HG02678 (cell line): ENCODE results near the gene POP4.
"Not testable (repeated sequence)": the region's sequence is repeated elsewhere in the genome, so short reads cannot be mapped to it uniquely, and the experiment has no call there.

Experiments used
- ATAC-seq: cut with Tn5 transposase; IDR thresholded peaks from one replicate; pipeline ENCODE4 v1.9.1; 2021; ENCODE audit warnings: mild to moderate bottlenecking, moderate library complexity; ENCODE audit not compliant: unreplicated experiment

POP4 gene, protein sequence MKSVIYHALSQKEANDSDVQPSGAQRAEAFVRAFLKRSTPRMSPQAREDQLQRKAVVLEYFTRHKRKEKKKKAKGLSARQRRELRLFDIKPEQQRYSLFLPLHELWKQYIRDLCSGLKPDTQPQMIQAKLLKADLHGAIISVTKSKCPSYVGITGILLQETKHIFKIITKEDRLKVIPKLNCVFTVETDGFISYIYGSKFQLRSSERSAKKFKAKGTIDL

DNA sequence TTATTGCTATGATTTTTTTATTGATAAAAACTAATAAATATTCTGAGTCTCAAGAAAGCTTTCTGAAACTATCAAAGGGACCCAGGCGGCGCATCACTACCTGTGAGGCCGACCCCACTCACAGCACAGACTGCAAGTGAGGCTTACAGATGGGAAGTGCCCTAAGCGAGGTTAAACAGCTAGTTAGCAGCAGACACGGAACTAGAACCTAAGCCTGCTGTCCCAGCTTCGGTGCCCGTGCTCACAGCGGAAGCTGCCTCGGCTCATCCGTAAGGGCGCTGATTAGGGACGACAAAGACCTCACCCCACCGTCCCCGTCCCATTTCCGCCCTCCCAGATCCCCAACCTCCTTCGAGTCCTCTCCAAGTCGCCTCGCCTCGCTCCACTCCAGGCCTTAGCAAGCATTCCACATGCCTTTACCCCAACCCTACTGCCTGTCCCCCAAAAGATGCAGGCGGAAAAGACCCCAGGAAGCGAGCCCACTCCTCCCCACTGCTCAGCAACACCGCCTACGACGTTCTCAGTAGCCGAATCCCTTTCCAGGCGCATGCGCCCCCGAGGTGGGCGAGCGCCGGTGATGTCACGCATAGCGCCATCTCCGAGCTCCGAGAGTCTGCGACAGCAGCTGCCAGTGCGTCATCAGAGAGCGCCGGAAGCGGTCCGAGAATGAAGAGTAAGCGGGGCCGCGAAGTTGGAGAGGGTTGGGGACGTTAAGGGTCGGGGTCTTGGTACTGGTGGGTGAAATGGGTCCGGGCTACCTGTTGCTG, at the start of gene POP4:
TSS of gene POP4 (plus strand) at position 631 of the 767 bp plus-strand sequence. CDS start at position 667, 36 bp downstream.
- peak; percentile 71 for ATAC-seq

GRCh38 chr19:29559110-29559509, 47.0 kb upstream of the POP4 start:
- not testable (repeated sequence) for ATAC-seq

DNA sequence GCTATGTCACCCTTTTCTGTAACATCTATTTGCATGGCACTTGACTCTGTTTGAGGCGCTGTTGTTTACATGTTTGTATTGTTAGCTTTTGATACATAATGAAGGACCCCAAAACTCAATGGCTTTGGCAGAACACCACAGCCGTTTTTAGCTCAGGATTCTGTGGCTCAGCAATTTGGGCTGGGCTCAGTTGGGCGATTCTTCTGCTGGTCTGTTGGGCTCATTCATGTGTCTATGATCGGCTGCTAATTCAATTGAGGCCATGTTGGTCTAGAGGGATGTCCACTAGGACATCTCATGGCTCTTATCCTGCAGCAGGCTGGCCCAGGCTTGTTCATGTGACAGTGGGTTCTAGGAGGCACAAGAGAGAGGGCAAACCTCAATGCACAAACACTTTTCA, 46.3 kb upstream of the POP4 start:
- no peak for ATAC-seq

- no peak for ATAC-seq
Measured at GRCh38 chr19:29560313-29561075, 45.6 kb upstream of the POP4 start.

DNA sequence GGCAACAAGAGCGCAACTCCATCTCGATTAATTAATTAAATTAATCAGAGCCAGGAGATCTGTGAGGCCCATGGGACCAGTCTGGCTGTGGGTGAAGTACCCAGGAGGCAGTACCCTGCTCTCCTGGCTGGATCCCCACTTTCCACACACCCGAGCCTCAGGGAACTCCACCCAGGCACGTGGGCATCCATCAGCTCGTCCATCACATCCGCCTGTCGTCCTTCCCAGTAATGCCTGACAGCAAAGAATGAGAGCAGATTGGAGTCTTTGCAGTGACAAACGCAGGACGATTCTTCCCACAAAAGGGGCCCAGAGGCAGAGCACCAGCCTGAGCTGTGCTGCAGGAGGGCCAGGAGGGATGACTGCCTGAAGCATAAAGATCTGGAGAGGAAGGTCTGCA, 44.5 kb upstream of the POP4 start:
- no peak for ATAC-seq

DNA sequence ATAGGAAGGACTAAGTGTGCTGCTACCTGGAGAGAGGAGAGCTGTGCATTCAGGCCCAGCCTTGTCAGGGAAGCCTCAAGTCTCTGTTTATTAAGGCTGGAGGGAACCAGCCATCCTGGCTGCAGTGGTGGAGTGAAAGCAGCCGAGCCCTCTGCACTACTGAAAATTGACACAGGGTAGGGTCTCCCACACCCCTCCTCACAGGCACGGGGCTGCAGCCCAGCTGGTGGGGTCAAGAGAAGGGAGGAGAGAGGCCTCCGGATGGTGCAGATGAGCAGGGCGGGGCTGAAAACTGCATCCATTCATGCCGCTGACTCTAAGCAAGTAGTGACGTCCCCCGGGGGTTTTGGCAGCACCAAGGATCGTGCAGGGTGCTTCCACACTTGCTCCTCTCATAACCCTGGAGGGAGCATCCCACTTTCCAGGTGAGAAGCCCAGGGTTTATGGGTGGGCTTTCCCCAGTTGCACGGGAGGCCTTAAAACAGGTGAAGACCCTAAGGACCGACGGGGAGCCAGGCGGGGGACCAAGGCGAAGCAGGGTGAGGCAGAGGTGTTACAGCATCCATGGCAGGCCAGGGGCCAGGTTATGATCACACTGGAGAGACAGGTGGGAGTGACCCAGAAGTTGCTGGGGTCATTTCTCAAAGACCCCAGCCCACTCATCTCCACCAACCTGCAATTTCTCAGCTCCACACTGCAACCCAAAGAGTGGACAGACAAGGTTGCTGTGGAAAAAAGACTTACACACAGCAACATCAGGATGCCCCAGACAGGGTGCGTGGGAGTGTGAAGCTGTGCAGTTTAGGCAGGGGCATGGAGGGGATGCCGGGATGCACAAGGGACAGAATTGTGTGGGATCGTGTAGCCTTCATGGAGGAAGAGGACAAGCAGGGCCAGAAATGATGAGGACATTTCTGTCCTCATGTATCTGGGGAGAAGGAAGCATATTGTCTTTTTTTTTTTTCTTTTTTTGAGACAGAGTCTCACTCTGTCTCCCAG, 43.5 kb upstream of the POP4 start:
- no peak for ATAC-seq

- ATAC-seq, result no peak
Measured at GRCh38 chr19:29563486-29564101, 42.5 kb upstream of the POP4 start.

GRCh38 chr19:29564574-29565005, 41.5 kb upstream of the POP4 start:
- no peak for ATAC-seq

GRCh38 chr19:29565171-29565570, 40.9 kb upstream of the POP4 start:
- no peak for ATAC-seq

DNA sequence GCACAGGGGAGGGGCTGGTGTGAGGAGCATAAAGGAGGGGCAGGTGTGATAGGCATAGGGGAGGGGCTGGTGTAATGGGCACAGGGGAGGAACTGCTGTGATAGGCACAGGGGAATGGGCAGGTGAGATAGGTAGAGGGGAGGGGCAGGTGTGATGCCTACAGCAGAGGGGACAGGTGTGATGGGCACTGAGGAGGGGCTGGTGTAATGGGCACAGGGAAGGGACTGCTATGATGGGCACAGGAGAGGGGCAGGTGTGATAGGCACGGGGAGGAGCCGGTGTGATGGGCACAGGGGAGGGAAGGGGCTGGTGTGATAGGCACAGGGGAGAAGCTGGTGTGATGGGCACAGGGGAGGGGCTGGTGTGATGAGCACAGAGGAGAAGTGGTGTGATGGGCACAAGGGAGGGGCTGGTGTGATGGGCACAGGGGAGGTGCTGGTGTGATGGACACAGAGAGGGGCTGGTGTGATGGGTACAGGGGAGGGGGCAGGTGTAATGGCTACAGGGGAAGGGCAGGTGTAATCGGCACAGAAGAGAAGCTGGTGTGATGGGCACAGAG, 39.5 kb upstream of the POP4 start:
- ATAC-seq, result no peak

- ATAC-seq, result no peak
Measured at GRCh38 chr19:29567366-29567915, 38.6 kb upstream of the POP4 start.

DNA sequence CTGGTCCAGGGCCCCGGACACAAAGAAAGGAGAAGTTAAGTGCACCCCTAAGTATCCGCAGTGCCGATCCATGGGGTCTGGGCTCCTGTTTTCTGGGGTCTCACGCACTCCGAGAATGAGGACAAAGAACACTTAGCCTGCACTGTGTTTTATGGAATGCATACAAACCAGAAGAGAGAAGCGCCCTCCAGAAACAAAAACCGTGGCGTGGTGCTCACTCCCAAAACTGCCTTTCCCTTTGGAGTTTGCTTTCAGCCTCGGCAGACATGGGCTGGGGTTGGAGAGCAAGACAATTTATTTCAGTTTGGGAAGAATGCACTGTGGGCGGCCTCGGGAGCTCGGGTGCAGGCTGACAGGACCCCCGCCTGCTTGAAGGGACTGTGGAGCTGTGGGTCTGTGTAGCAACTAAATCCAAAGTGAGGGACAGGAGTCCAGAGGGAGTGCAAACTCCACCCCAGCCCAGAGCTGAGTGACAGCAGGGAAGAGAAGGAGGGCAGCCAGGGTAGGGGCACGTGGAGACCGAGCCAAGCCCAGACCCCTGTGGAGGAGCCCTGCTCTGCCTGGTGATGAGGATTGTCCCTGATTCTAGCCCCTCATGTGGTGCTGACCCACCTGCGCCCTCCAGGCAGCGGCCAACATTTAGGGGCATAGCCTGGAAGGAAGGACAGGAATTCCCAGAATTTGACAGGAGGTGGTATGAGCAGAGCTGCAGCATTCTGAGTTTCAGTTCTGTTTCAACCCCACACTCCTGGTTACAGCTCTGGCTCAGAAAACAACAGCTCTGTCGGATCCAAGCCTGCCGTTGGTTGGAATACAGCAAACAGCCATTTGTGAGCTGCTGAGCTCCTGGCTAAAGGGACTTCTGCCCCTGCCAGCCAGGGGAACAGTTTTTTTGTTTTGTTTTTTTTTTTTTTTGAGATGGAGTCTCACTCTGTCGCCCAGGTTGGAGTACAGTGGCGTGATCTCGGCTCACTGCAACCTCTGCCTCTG, 37.8 kb upstream of the POP4 start:
- no peak for ATAC-seq

- no peak for ATAC-seq
Measured at GRCh38 chr19:29569038-29569911, 36.8 kb upstream of the POP4 start.

DNA sequence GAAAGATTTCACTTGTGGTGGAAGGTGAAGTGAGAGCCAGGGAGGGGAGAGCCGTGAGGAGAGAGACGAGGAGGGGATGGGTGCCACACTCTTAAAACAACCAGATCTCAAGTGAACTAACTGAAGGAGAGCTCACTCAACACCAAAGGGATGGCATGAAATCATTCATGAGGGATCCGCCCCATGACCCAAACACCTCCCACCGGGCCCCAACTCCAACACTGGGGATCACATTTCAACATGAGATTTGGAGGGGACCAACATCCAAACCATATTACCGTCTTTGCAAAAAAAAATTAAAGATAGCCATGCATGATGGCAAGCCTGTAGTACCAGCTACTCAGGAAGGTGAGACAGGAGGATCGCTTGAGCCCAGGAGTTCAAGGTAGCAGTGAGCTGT, 34.9 kb upstream of the POP4 start:
- no peak for ATAC-seq

GRCh38 chr19:29573486-29573885, 32.6 kb upstream of the POP4 start:
- ATAC-seq, result no peak

DNA sequence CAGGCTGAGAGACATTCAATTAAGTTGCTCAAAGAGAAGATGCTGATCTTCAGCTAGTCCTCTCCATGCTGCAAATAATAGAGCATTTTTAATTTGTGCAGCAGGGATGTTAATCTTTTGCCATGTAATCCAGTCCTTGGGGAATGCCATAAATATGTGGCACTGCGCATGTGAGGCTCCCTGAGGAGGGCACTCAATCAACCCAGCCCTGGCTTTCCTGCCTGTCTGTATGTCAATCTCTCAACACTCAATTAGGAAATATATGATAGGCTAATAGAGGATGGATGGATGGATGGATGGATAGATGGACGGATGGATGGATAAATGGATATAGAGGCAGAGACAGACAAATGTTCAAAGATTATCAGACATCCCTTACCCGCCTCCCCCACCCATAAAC, 31.6 kb upstream of the POP4 start:
- ATAC-seq, result no peak

DNA sequence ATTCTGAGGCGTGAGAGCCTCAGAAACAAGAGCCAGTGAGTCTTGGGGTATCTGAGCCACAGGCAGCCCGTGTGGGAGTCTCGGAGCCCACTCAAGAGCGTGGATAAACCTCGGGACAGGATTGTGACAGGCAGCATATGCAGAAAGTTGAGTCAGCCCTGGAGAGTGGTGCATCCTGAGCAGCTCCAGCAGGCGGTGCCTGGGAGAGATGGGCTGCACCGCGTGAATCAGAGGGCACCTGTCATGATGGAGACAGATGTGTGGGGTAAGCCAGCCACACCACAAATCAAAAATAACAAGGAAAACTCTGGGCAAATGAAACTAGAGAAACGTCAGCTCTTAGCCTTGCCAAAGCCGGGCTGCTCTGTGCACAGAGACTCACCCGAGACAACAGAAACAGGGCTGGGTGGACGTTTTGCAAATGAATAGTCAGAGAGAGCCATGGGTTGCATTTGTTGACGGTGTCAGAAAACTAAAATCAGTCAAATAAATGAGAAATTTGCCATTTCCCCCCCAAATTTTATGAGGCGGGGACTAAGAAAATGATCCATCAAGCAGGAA, 30.0 kb upstream of the POP4 start:
- ATAC-seq, result no peak
